NCI-H82 (cell line): ENCODE measurements around the gene RNFT2.

Source experiments
- DNase-seq: peaks from one replicate; lab custom pipeline; 2025; lab: John Stamatoyannopoulos, UW

Gene RNFT2

GRCh38 chr12:116879509-116880212 is 141.5 kb downstream of the RNFT2 start:
- no peak for DNase-seq

GRCh38 chr12:116880213-116880816 is 142.2 kb downstream of the RNFT2 start:
- DNase-seq: no peak

GRCh38 chr12:116880817-116881324 is 142.8 kb downstream of the RNFT2 start:
- DNase-seq: peak; percentile 73

GRCh38 chr12:116881325-116881876 is 143.3 kb downstream of the RNFT2 start, which contains the start of gene HRK:
HRK (minus strand) TSS chr12:116881441; CDS start chr12:116881307, 134 bp downstream.
- peak; percentile 65 for DNase-seq

- no peak for DNase-seq
Measured at GRCh38 chr12:116881877-116882507, 143.9 kb downstream of the RNFT2 start.

- DNase-seq: peak; percentile 64
Measured at GRCh38 chr12:116882742-116883141, 144.6 kb downstream of the RNFT2 start.

- no peak for DNase-seq
Measured at GRCh38 chr12:116884871-116885270, 146.8 kb downstream of the RNFT2 start.

GRCh38 chr12:116885491-116885890 is 147.4 kb downstream of the RNFT2 start:
- DNase-seq: no peak

GRCh38 chr12:116887244-116887643 is 149.1 kb downstream of the RNFT2 start:
- peak; percentile 23 for DNase-seq

GRCh38 chr12:116887897-116888296 is 149.8 kb downstream of the RNFT2 start:
- DNase-seq: no peak

- DNase-seq: no peak
Measured at GRCh38 chr12:116890330-116890729, 152.2 kb downstream of the RNFT2 start.

GRCh38 chr12:116891019-116891418 is 152.9 kb downstream of the RNFT2 start:
- DNase-seq: no peak

GRCh38 chr12:116892349-116893140 is 154.4 kb downstream of the RNFT2 start:
- DNase-seq: peak; percentile 30

GRCh38 chr12:116894913-116895312 is 156.8 kb downstream of the RNFT2 start:
- no peak for DNase-seq

GRCh38 chr12:116896411-116896924 is 158.4 kb downstream of the RNFT2 start:
- peak; percentile 15 for DNase-seq

- DNase-seq: no peak
Measured at GRCh38 chr12:116897476-116897875, 159.4 kb downstream of the RNFT2 start.

- peak; percentile 14 for DNase-seq
Measured at GRCh38 chr12:116898669-116899068, 160.6 kb downstream of the RNFT2 start.

- no peak for DNase-seq
Measured at GRCh38 chr12:116901612-116902011, 163.5 kb downstream of the RNFT2 start.
